IPS-18c (cell line): Measurements from ENCODE around the gene SLC30A2.

ENCODE experiments used
- H3K4me3 ChIP-seq: 2 replicates; pipeline ENCODE4 v1.7.0; 2013; ENCODE audit warnings: low read depth, mild to moderate bottlenecking, low read length, moderate library complexity; ENCODE audit not compliant: insufficient read depth
- H3K9me3 ChIP-seq: one replicate; pipeline ENCODE4 v1.6.1; 2013; ENCODE audit warnings: mild to moderate bottlenecking, low read length, moderate library complexity; ENCODE audit not compliant: control insufficient read depth, insufficient read depth

SLC30A2 gene

DNA sequence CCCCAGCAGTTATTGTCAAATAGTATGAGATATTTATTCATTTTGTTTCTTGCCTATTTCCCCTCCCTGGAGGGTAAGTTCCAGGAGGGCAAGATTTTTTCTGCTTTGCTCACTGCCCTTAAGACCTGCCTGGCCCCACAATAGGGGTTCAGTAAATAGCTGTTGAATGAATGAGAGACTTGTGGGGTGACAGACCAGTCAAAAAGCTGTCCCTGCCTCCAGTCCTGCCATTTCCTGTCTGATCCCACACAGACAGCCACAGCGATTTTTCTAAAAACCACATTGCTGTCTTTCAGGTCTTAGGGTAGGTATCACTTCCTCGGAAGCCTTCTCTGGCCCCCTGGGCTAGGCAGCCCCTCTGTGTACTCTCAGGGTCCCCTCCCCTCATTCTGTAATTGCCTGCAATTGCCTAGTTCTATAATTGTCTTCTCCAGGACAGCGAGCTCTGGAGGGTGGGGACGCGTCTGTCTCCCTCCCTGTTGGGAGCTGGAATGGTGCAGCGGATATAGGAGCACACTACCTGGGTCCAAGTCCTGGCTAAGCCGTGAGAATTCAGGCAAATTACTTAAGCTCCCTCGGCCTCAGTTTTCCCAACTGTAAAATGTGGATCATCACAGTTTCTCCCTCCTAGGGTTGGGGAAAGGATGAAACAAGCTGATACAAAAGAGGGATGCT is 26.1 kb downstream of the SLC30A2 start:
- Histone ChIP-seq H3K9me3 (no peaks in the 10 kb centered on the region), H3K4me3 (no peak overlapping the region)

- Histone ChIP-seq H3K4me3 (no peak overlapping the region), H3K9me3 (no peaks in the 10 kb centered on the region)
Observed at GRCh38 chr1:26017606-26018005, 28.3 kb downstream of the SLC30A2 start.

DNA sequence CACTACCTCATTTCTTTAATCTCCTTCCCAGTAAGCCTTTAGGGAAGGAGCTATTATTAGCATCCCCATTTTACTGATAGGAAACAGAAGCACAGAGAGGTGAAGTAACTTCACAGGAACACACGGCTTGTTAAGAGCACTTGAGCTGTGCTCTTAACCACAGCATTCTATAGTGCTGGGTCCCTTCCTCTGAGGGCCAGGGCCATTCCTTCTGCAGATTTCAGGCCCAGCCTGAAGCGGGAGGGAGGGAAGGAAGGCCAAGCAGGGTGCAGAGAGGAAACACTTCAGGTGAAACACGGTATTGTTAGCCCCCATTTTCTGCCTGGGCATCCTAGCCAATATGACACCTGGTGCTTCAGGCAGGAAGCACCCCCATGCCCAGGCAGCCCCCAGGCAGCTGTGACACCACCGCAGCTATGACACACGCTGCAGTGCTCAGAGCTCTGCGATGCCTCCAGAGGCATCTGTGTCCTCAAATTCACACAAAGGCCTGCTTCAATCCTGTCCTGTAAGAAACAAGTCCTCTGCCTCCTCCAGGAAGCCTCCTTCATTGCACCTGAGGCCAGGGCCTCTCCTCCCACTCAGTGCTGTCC is 28.9 kb downstream of the SLC30A2 start:
- Histone ChIP-seq H3K9me3 (no peaks in the 10 kb centered on the region), H3K4me3 (no peak overlapping the region)

DNA sequence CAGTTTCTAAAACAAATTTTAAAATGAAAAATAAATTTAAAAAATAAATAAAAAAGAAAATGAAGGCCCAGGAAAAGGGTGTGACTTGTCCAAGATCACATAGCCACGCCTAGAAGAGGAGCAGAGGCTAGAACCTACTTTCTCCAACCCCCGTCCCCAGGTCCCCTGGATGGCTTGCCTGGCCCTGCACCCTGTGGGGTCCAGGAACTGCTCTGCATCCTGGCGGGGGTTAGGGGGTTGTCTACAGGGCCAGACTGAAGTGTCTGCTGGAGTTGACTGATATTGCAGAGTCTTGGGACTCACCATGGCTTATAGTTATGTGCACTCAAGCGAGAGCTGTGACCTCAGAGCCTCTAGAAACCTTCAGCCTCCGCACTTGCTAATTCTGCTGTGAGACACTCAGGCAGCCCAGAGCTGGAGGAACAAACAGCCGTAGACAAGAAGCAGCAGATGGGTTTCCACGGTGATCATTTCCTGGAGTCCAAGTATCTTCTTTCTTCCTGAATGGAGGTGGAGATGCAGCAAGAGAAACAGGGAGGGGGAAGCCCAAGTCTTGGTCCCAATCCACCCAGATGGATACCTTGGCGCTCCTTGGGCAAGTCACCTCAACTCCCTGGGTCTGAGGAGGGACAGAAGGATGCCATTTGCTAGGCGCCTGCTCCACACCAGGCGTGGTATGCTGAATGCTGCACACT is 29.5 kb downstream of the SLC30A2 start:
- no peaks in the 10 kb centered on the region for H3K9me3 ChIP-seq
- no peak overlapping the region for H3K4me3 ChIP-seq

GRCh38 chr1:26015358-26015757 is 30.6 kb downstream of the SLC30A2 start:
- no peak overlapping the region for H3K4me3 ChIP-seq

GRCh38 chr1:26014179-26014578 is 31.7 kb downstream of the SLC30A2 start:
- H3K4me3 ChIP-seq = no peak overlapping the region
- no peaks in the 10 kb centered on the region for H3K9me3 ChIP-seq

More at GRCh38 chr1:26015358-26015757, 30.6 kb downstream of the SLC30A2 start:
- H3K9me3 ChIP-seq = no peaks in the 10 kb centered on the region

DNA sequence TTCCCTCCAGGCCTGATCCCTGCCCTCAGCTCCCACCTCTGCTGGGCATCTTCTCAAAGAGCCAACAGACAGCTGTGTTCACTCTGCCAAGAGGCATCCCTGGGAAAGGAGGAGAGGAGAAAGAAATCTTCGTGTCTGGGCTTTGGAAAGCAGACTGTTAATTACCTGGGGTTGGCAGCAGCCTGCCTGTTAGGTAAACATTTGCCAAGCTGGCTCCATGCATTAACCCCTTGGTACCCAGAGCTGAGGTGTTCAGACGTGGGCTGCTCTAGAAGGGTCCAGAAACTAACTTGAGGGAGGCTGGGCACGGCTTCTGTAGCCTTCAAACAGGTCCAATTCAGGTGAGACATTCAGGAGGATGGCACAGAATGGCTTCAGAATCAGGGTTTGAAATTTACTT is 33.1 kb downstream of the SLC30A2 start:
- Histone ChIP-seq H3K9me3 (no peaks in the 10 kb centered on the region), H3K4me3 (no peak overlapping the region)

GRCh38 chr1:26010825-26011224 is 35.1 kb downstream of the SLC30A2 start:
- Histone ChIP-seq H3K4me3 (no peak overlapping the region), H3K9me3 (no peaks in the 10 kb centered on the region)

DNA sequence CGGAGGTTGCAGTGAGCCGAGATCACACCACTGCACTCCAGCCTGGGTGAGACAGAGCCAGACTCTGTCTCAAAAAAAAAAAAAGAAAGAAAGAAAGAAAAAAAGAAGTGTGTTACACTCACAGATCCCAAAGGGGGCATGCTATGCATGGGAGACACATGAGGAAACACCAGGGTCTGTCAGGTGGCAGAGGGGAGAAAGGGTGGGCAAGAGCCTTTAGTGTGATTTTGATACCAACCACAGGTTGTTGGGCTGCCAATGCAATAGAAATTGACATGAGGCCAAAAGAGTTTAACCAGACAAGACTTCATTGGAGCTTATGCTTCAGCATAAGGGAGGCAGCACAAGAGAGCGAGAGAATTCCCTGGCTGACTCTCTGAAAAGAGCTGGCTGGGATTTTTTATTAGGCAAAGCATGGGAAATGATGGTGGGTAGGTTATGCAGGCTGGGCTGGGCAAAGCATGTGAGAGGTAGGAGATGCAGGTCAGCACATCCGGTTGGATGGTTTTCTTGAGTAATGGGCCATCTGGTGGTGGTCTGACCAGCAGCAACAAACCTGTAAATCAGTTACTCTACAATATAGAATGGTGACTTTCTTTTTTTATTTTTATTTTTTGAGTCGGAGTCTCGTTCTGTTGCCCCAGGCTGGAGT is 36.0 kb downstream of the SLC30A2 start:
- no peaks in the 10 kb centered on the region for H3K9me3 ChIP-seq
- H3K4me3 ChIP-seq = no peak overlapping the region

GRCh38 chr1:26006710-26007109 is 39.2 kb downstream of the SLC30A2 start:
- no peak overlapping the region for H3K4me3 ChIP-seq
- H3K9me3 ChIP-seq = no peaks in the 10 kb centered on the region

GRCh38 chr1:26005434-26006105 is 40.3 kb downstream of the SLC30A2 start:
- Histone ChIP-seq H3K9me3 (no peaks in the 10 kb centered on the region), H3K4me3 (no peak overlapping the region)

DNA sequence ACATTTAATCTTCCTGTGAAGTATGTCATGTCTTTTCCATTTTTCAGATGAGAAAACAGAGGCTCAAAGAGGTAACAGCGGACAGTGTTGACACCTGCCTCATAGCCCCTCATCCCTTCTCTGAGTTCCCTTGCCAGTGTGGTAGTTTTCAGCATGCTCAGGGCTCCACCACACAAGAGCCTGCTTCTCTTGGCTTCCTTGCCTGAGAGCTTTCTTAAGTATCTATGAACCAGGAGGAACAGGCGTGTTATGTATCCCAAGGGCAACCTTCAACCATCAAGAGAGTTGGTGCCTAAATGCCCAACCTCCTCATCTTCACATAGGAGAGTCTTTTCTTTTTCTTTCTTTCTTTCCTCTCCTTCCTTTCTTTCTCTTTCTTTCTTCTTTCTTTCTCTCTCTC is 42.2 kb downstream of the SLC30A2 start:
- Histone ChIP-seq H3K4me3 (no peak overlapping the region), H3K9me3 (no peaks in the 10 kb centered on the region)

- H3K4me3 ChIP-seq = no peak overlapping the region
- no peaks in the 10 kb centered on the region for H3K9me3 ChIP-seq
Observed at GRCh38 chr1:26003262-26003661, 42.7 kb downstream of the SLC30A2 start.

DNA sequence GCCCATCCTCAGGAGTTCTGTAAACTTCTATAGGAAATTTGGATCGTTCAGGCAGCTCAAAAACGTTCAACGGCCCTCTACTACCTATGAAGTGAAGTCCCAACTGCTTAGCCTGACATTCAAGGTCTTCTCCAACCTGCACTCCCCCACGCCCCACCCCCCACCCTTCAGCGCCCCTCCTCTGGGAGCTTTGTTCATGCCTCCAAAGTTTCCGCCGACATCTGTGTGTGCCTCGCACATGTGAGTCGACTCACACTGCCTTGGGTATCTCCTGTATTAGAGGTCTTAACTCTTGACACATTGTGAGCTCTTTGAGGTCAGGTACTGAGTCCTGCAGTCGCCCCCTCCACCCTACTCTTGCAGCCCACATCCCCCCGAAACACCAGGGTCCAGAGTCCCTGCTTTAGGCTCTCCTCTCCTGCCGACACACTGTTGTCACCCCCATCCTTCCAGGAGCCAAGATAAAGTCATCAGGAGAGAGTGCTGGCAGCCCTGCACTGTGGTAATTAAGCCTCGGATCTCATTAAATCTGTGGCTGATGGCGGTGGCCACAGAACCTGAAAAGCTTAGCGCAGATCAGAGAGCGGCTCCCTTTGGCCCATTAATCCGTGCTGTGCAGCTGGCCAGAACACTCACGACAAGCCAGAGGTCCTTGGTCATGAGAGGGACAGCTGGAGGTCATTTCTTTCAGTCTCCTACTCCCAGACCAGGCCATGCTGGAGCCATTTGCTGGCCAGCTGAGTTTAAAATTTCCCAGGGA is 46.7 kb downstream of the SLC30A2 start:
- no peak overlapping the region for H3K4me3 ChIP-seq
- H3K9me3 ChIP-seq = no peaks in the 10 kb centered on the region

DNA sequence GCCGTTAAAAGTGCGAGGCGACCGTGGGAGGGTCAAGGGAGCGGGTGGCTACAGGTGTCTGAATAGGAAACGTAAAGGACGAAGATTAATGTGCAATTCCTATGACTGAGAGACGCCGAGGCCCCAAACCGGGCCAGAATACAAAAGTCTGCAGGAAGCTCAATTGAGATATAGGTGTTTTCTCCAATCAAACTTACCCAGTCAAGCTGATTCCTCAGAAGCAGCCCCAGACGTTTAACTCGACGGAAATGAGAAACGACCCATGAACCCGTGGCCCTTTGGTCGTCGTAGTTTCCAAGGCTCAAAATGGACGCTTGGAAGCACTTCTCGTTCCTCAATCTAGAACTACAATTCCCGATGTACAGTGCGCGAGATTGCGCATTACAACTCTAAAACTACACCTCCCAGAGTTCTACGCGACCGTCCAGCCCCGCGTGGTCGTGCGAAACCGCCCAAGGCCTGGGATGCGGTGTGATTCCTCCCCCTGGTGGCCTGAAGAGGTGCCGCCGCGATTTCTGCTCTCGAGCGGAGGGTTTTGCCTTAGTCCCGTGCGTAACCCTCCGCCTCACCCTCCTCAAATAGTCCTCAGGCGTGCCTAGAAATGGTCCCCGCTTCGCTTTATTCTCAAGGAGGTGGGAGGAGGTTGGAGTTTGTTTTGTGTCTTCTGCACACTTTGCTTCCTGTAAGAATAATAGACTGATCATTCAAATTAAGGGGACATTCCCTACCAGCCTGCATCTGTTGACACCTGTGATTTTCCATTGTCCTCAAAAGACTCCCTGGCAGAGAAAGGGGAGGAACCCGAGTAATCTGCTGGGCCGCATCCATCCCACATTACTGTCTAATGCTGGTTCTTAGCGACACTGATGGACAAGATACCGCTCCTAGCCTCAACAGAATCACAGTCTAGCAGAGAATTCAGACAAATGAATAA is 47.8 kb downstream of the SLC30A2 start, which contains the start of gene PAFAH2:
Gene PAFAH2 (minus strand): TSS at position 236 of the 934 bp plus-strand sequence. CDS start 7,247 bp downstream, outside the sequence.
- Histone ChIP-seq H3K4me3 (peak within 1 kb of the TSS; percentile 83), H3K9me3 (no peaks in the 10 kb centered on the region)
